Karpas-422 (cell line): ENCODE measurements around the gene TUBB2B. TPM values are rescaled to one million over a fixed set of nuclear protein-coding genes. Genes with fewer than 3 reads are reported as not detected.

Experiments
- DNase-seq: peaks from one replicate; pipeline ENCODE4 v3.0.0-alpha.2; 2015
- H2AFZ ChIP-seq: fragments of 200-600 bp; sonication (generic); 2 replicates; pipeline ENCODE4 v1.6.1; 2014; ENCODE audit warnings: antibody characterized with exemption, low read length, mixed read lengths
- H3K27ac ChIP-seq: fragments of 200-600 bp; sonication (generic); 2 replicates; pipeline ENCODE4 v1.5.1; 2014; ENCODE audit warnings: mild to moderate bottlenecking, low read length, moderate library complexity
- H3K27me3 ChIP-seq: fragments of 200-600 bp; sonication (generic); 2 replicates; pipeline ENCODE4 v1.6.1; 2014; ENCODE audit warnings: low read length, mixed read lengths
- H3K36me3 ChIP-seq: fragments of 200-600 bp; sonication (generic); 2 replicates; pipeline ENCODE4 v1.6.1; 2014; ENCODE audit warnings: low read length, mixed read lengths; ENCODE audit not compliant: insufficient read depth
- H3K4me1 ChIP-seq: fragments of 200-600 bp; sonication (generic); 2 replicates; pipeline ENCODE4 v1.6.1; 2014; ENCODE audit warnings: mild to moderate bottlenecking, low read length, mixed read lengths
- H3K4me2 ChIP-seq: fragments of 200-600 bp; sonication (generic); 2 replicates; pipeline ENCODE4 v1.6.1; 2014; ENCODE audit warnings: low read length, low read depth, mild to moderate bottlenecking; ENCODE audit not compliant: poor library complexity, severe bottlenecking
- H3K4me3 ChIP-seq: fragments of 200-600 bp; sonication (generic); 2 replicates; pipeline ENCODE4 v1.5.1; 2014; ENCODE audit warnings: mild to moderate bottlenecking, antibody characterized with exemption, low read length, mixed read lengths
- H3K79me2 ChIP-seq: fragments of 200-600 bp; sonication (generic); 2 replicates; pipeline ENCODE4 v1.6.1; 2014; ENCODE audit warnings: mild to moderate bottlenecking, low read length, mixed read lengths
- H3K9ac ChIP-seq: fragments of 200-600 bp; sonication (generic); 2 replicates; pipeline ENCODE4 v1.6.0; 2014; ENCODE audit warnings: low read length
- H3K9me2 ChIP-seq: fragments of 200-600 bp; sonication (generic), shearing (Covaris generic); replicated peaks from 2 replicates; pipeline ENCODE4 v1.6.0; 2014; ENCODE audit warnings: mild to moderate bottlenecking, low read length, moderate library complexity; ENCODE audit not compliant: insufficient read depth
- H3K9me3 ChIP-seq: fragments of 300-700, 200-600 bp; sonication (generic); 2 replicates; pipeline ENCODE4 v1.6.1; 2014; ENCODE audit warnings: low read length, mixed read lengths
- H4K20me1 ChIP-seq: fragments of 200-600 bp; sonication (generic); 2 replicates; pipeline ENCODE4 v1.6.1; 2014; ENCODE audit warnings: mild to moderate bottlenecking, antibody characterized with exemption, low read length, low read depth; ENCODE audit not compliant: insufficient read depth
- total RNA-seq: library from RNA; depleted of rRNA; stranded (reverse); fragments of >200 nt; shearing (Covaris generic); gene quantifications from 2 replicates; pipeline ENCODE4 v1.2.3, GENCODE V29; 2014; ENCODE audit warnings: low replicate concordance

The TUBB2B gene
- total RNA-seq, 1 experiment from 2014 or later = 0.34 TPM

DNA sequence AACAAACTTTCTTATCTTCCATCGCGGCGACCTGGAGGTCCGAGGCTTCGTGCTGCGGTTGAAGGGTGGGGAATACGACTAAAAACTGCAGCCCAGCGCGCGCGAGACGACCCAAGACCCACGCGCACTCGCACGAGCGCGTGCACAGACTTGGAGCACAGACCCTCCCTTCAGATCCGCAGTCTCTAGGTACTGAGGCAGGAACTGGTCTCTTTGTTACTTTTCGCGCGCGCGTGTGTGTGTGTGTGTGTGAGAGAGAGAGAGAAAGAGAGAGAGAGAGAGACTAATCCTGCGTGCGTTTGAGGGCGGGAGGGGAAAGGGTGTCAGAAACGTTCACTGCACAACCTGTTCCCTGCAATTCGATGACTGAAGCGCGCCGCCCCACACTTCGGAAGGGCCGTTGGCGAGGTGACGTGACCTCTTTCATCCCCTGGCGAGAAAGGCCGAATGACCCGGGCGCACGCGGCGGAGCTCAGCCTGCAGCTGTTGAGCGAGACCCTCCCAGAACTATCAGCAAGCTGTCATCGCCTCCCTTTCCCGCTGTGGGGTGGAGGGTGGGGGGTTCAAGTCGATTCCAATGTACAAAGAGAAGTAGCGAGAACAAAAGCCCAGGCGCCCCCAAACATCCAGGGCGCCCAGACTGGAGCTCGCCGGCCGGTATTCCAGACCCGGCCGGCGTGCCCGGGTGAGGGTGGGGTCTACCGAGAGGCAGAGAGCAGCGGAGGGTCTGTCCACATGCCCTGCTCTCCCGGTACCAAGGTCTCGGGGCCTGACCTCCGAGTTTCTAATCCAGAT lies 1.5 kb upstream of the TUBB2B start:
- Histone ChIP-seq H4K20me1 (no peaks in the 10 kb centered on the region), H3K27me3 (no peaks in the 10 kb centered on the region), H3K9ac (no peak overlapping the region), H3K27ac (no peak overlapping the region), H3K4me1 (no peaks in the 10 kb centered on the region; the same call in 1 of the 2 replicates), H3K79me2 (no peaks in the 10 kb centered on the region), H3K4me2 (no peak overlapping the region), H3K9me3 (no peaks in the 10 kb centered on the region), H3K9me2 (no peaks in the 10 kb centered on the region), H3K36me3 (no peaks in the 10 kb centered on the region), H2AFZ (no peak overlapping the region), H3K4me3 (no peak overlapping the region)
- DNase-seq = no peak

DNA sequence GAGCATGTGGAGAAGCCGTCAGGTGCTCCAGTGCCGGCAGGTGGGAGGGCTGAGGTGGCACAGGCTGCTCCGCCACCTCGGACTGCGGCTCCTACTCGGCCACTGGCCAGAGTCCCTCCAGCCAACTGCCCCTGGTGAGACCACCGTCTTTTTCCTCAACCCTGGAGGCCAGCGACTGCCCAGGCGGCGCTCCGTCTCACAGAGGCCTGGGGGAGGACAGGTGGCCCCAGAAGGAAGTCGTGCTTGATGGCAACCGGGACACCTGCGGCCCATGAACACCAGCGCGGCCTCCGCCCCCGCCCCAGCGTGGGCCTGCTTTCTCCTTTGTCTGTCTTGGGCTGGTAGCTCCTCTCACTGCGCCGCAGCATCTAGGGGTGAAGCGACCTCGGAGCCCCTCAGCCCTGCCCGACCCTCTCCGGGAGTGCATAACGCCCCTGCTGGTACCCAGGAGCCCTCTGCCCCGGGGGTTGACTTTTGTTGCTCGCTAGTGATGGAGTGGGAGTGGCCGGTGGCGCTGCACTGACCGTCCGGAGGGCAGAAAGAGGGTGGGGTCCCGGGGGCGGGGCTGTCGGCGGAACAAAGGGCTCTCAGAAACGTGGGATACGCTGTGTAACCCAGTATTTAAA lies 706 bp upstream of the TUBB2B start:
- Histone ChIP-seq H3K9ac (no peak overlapping the region), H3K9me2 (no peaks in the 10 kb centered on the region), H3K4me3 (no peak overlapping the region), H4K20me1 (no peaks in the 10 kb centered on the region), H2AFZ (no peak overlapping the region), H3K4me2 (no peak overlapping the region), H3K4me1 (no peaks in the 10 kb centered on the region; the same call in 1 of the 2 replicates), H3K9me3 (no peaks in the 10 kb centered on the region), H3K36me3 (no peaks in the 10 kb centered on the region), H3K27ac (no peak overlapping the region), H3K27me3 (no peaks in the 10 kb centered on the region), H3K79me2 (no peaks in the 10 kb centered on the region)
- DNase-seq = no peak

- Histone ChIP-seq H2AFZ (no peak overlapping the region), H3K27me3 (no peaks in the 10 kb centered on the region), H3K4me2 (no peak overlapping the region), H4K20me1 (no peaks in the 10 kb centered on the region), H3K9ac (no peak overlapping the region), H3K79me2 (no peaks in the 10 kb centered on the region), H3K4me1 (no peaks in the 10 kb centered on the region; the same call in 1 of the 2 replicates), H3K9me2 (no peaks in the 10 kb centered on the region), H3K27ac (no peak overlapping the region), H3K9me3 (no peaks in the 10 kb centered on the region), H3K36me3 (no peaks in the 10 kb centered on the region), H3K4me3 (no peak overlapping the region)
- DNase-seq = no peak
Observed at GRCh38 chr6:3226481-3227362, 731 bp downstream of the TUBB2B start.

DNA sequence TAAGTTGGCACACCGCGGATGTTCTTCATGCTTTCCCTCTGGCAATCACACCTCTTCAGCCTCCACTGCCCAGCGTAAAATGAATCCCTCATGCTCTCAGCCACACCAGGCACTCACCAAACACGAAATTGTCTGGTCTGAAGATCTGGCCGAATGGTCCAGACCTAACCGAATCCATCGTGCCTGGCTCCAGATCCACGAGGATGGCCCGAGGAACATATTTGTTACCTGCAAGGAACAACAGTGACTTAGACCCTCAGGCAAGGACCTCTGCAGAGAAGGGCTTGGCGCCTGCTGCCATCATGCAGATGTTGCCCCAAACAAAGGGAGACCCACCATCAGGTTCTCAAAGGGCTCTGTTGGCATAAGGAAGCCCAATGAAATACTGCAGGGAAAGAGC lies 1.4 kb downstream of the TUBB2B start:
- no peaks in the 10 kb centered on the region for H3K27me3 ChIP-seq
- H3K9me2 ChIP-seq = no peaks in the 10 kb centered on the region
- no peaks in the 10 kb centered on the region for H3K79me2 ChIP-seq
- peak; percentile 14 for DNase-seq
- H3K9me3 ChIP-seq = no peaks in the 10 kb centered on the region
- H3K27ac ChIP-seq = no peak overlapping the region
- H3K4me1 ChIP-seq = no peaks in the 10 kb centered on the region; the same call in 1 of the 2 replicates
- H4K20me1 ChIP-seq = no peaks in the 10 kb centered on the region
- H3K4me2 ChIP-seq = no peak overlapping the region
- no peak overlapping the region for H2AFZ ChIP-seq
- H3K4me3 ChIP-seq = no peak overlapping the region
- no peaks in the 10 kb centered on the region for H3K36me3 ChIP-seq
- H3K9ac ChIP-seq = no peak overlapping the region

DNA sequence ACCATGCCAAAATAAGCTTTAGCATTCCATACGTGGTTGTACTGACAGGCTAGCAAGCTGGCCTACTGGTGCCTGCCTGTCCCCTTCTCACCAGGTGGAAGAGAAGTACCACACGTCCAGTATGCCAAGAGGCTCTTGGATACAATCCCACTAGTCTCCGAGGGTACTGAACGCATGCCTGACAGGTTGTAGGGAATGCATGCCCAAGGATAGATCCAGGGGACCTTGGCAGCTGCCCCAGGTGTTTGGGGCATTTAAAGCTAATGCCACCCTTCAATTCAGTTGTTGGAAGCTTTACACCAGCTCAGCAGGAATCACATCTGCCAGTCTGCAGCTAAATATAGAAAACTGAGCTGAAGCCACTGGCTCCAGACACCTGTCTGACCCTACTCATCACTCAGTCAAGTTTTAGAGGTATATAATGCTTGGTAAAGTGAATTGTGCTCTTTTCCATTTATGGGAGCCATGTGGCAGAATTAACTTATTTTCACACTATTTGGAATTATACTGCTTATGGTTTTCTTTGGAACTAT lies 4.9 kb downstream of the TUBB2B start:
- no peaks in the 10 kb centered on the region for H3K9me2 ChIP-seq
- no peak overlapping the region for H3K9ac ChIP-seq
- H3K36me3 ChIP-seq = no peaks in the 10 kb centered on the region
- no peaks in the 10 kb centered on the region for H3K79me2 ChIP-seq
- no peaks in the 10 kb centered on the region for H3K27me3 ChIP-seq
- no peaks in the 10 kb centered on the region for H4K20me1 ChIP-seq
- H3K4me1 ChIP-seq = no peaks in the 10 kb centered on the region
- H3K4me3 ChIP-seq = no peak overlapping the region
- no peak overlapping the region for H3K27ac ChIP-seq
- no peak overlapping the region for H3K4me2 ChIP-seq
- no peak overlapping the region for H2AFZ ChIP-seq
- no peaks in the 10 kb centered on the region for H3K9me3 ChIP-seq
- DNase-seq = no peak

DNA sequence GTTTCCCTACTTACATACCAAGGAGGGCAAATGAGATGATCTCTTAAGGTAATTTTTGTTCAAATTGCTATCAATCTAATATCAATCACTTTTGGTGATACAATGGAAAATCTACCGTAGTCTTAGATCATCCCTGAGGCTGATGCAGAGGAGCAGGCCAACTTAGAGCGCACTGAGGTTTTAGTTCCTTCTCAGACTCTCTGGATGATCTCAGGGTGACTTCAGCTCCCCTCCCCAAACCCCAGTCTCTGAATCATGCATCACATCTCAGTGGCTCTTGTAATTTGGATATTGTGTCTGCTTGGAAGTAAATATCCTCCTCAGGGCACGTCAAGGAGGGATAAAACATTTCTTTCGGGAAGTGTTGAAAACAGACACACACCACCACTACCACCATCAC lies 5.9 kb downstream of the TUBB2B start:
- Histone ChIP-seq H4K20me1 (no peaks in the 10 kb centered on the region), H3K4me2 (no peak overlapping the region), H3K9me2 (no peaks in the 10 kb centered on the region), H3K36me3 (no peaks in the 10 kb centered on the region), H3K27ac (no peak overlapping the region), H3K4me1 (no peaks in the 10 kb centered on the region), H3K79me2 (no peaks in the 10 kb centered on the region), H3K27me3 (no peaks in the 10 kb centered on the region), H2AFZ (no peak overlapping the region), H3K9me3 (no peaks in the 10 kb centered on the region), H3K4me3 (no peak overlapping the region), H3K9ac (no peak overlapping the region)
- DNase-seq = no peak

GRCh38 chr6:3220366-3220765 lies 7.1 kb downstream of the TUBB2B start:
- Histone ChIP-seq H3K4me1 (no peaks in the 10 kb centered on the region), H3K9ac (no peak overlapping the region), H2AFZ (no peak overlapping the region), H3K9me2 (no peaks in the 10 kb centered on the region), H3K4me2 (no peak overlapping the region), H3K36me3 (no peaks in the 10 kb centered on the region), H3K9me3 (no peaks in the 10 kb centered on the region), H3K79me2 (no peaks in the 10 kb centered on the region), H4K20me1 (no peaks in the 10 kb centered on the region), H3K4me3 (no peak overlapping the region), H3K27me3 (no peaks in the 10 kb centered on the region), H3K27ac (no peak overlapping the region)
- DNase-seq = no peak

- H3K27ac ChIP-seq = no peak overlapping the region
- H3K27me3 ChIP-seq = no peaks in the 10 kb centered on the region
- H3K79me2 ChIP-seq = no peaks in the 10 kb centered on the region
- no peaks in the 10 kb centered on the region for H3K9me3 ChIP-seq
- H3K9ac ChIP-seq = no peak overlapping the region
- H3K36me3 ChIP-seq = no peaks in the 10 kb centered on the region
- H3K4me2 ChIP-seq = no peak overlapping the region
- H2AFZ ChIP-seq = no peak overlapping the region
- no peaks in the 10 kb centered on the region for H4K20me1 ChIP-seq
- H3K4me3 ChIP-seq = no peak overlapping the region
- H3K9me2 ChIP-seq = no peaks in the 10 kb centered on the region
- DNase-seq = no peak
- no peaks in the 10 kb centered on the region for H3K4me1 ChIP-seq
Observed at GRCh38 chr6:3218266-3218665, 9.2 kb downstream of the TUBB2B start.
